Non-pigmented ciliary epithelial cell (primary cell): Measurements from ENCODE around the gene SLC25A33.
"Not testable (repeated sequence)": the region's sequence is repeated elsewhere in the genome, so short reads cannot be mapped to it uniquely, and the experiment has no call there.

Experiments
- DNase-seq: peaks from one replicate; pipeline ENCODE4 v3.0.0-alpha.2; 2010; ENCODE audit warnings: low read depth

The SLC25A33 gene

GRCh38 chr1:9625030-9625429, 85.8 kb downstream of the SLC25A33 start:
- DNase-seq: not testable (repeated sequence)

- no peak for DNase-seq
Measured at GRCh38 chr1:9626201-9626608, 86.9 kb downstream of the SLC25A33 start.

- no peak for DNase-seq
Measured at GRCh38 chr1:9628541-9629444, 89.5 kb downstream of the SLC25A33 start.

GRCh38 chr1:9629445-9630201, 90.4 kb downstream of the SLC25A33 start:
- DNase-seq: no peak

- no peak for DNase-seq
Measured at GRCh38 chr1:9630331-9631111, 91.3 kb downstream of the SLC25A33 start.

GRCh38 chr1:9631613-9632012, 92.3 kb downstream of the SLC25A33 start:
- DNase-seq: no peak

GRCh38 chr1:9633493-9633892, 94.2 kb downstream of the SLC25A33 start:
- no peak for DNase-seq

GRCh38 chr1:9634582-9634981, 95.3 kb downstream of the SLC25A33 start:
- no peak for DNase-seq
